GM12892 (cell line): Measurements from ENCODE around the gene DYRK1A.
A peak's percentile ranks its signal among the peaks of the same experiment; 100 is the strongest.

Experiments used
- DNase-seq: peaks from one replicate; pipeline ENCODE4 v3.0.0; 2011; ENCODE audit not compliant: insufficient read length
- FAIRE-seq: peaks from 2 replicates; lab custom pipeline; 2011; peaks lifted over from hg19 to GRCh38; lab: Jason Lieb, UNC
- POLR2A ChIP-seq: IDR thresholded peaks from 2 replicates; pipeline ENCODE4 v1.6.1; 2011; ENCODE audit warnings: low read depth, low read length, control low read depth
- POLR2AphosphoS5 ChIP-seq: IDR thresholded peaks from 2 replicates; pipeline ENCODE4 v1.6.1; 2011; ENCODE audit warnings: low read depth, low read length, control low read depth
- TAF1 ChIP-seq: IDR thresholded peaks from 2 replicates; pipeline ENCODE4 v1.6.1; 2011; ENCODE audit warnings: low read depth, mild to moderate bottlenecking, control low read depth, low read length, borderline replicate concordance

DYRK1A gene

DNA sequence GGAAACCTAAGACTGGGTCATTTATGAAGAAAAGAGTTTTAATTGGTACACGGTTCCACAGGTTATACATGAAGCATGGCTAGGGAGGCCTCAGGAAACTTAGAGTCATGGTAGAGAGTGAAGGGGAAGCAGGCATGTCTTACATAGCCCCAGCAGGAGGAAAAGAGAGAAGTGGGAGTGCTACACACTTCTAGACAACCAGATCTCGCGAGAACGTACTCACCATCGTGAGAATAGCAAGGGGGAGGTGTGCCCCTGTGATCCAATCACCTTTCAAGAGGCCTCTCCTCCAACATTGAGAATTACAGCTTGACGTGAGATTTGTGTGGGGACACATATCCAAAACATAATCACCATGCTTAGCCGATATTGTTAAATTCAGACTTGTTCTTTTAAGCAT, 62.8 kb downstream of the DYRK1A start:
- no peak for TF ChIP-seq TAF1
- no peak for FAIRE-seq
- no peak for DNase-seq

DNA sequence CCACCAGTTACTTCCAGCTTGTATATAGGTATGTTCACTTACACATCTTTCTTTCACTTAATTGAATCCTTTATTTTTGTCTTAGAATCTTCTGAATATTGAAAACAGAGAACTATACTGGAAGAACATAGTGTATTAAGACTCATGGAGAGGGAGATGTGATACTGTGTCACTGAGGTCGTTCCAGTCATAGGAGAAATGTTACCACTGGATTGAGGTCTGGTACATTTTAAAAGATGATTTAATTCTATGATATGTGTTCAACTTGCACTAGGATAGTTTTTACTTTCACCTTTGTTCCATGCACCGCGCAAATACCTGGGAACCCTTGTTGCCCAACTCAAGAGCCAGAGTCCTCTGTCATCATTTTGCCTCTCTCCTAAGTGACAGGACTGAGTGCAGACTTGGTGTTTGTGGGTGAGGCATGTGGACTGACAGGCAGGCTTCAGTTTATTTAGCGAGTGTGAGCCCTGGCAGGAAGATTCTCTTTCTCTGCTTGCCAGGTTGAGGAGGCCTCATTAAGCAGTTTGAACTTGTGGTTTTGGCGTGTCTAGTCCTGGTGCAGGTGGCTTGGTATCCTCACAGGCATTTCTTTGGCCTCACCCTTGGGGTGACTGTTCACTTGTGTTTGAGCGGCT, 63.7 kb downstream of the DYRK1A start:
- DNase-seq (no peak), FAIRE-seq (peak; percentile 27)
- TF ChIP-seq POLR2A, result no peak
- no peak for TF ChIP-seq TAF1
- no peak for TF ChIP-seq POLR2AphosphoS5

DNA sequence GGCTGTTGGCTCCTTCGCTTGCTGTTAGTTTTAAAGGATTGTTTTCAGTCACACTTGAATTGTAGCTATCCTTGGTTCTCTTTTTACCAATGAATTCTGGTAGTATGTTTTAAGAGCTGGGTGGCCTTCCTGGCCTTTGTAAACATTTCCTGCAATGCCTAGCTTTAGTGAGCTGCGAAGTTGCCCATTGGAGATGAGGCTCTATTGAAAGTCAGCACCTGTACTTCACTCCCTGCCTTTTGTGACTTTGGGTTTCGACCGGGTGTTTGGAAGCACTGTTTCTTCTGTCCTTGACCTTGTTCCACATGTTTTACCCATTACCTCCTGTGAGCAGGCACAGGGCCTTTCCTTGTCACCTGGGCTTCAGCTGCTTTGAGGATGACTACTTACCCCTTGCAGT, 64.7 kb downstream of the DYRK1A start:
- no peak for TF ChIP-seq TAF1
- TF ChIP-seq POLR2AphosphoS5, result no peak
- TF ChIP-seq POLR2A, result no peak
- DNase-seq (no peak), FAIRE-seq (peak; percentile 64)

DNA sequence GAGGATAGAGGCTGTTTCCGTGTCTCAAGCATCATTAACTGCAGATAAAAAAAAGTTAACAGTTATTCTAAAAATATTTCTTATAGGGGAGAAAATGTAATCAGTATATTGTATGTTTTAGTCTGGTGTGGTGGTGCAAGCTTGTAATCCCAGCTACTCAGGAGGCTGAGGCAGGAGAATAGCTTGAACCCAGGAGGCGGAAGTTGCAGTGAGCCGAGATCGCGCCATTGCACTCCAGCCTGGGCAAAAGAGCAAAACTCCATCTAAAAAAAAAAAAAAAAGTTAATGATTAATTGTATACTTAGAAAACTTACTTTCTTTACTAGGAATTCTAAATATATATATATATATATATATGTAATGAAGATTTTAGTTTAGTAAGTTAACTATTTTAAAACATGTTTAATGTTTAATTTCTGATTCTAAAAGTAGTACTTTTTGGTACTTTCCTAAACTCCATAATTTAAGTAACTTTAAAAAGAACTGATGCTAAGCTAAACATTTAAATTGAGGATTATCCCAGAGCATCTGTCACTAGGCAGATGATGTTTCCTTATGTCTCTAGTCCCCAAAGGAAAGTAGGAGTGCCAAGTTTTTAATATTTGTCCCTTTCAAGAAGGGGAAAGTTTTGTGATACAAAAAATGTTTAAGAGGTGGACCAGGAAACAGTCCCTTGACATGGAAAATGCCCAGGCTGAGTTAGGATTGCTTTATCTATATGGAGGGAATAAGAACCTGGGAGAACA, 66.3 kb downstream of the DYRK1A start:
- TF ChIP-seq TAF1 (no peak), POLR2A (no peak), POLR2AphosphoS5 (no peak)

DNA sequence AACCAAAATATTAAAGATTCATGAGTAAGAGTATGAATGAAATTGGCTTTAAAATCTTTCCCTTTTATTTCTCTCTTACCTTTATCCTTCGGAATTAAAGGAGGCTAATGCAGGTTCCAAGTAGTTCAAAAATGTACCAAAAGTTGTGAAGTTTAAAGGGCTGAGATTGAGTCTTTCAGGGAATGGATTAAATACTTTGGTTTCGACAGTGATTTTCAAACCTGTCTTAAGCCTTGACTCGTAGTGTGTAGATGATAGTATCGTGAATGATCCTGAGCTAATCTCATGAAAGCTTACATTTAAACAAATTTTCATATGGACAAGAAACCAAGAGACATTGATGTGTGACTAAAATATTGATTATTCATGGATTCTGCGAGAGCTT, 66.9 kb downstream of the DYRK1A start:
- no peak for TF ChIP-seq POLR2AphosphoS5
- TF ChIP-seq TAF1, result no peak
- no peak for TF ChIP-seq POLR2A
- FAIRE-seq, result no peak

More for the DNA sequence above, 66.3 kb downstream of the DYRK1A start:
- FAIRE-seq (no peak), DNase-seq (no peak)

DNA sequence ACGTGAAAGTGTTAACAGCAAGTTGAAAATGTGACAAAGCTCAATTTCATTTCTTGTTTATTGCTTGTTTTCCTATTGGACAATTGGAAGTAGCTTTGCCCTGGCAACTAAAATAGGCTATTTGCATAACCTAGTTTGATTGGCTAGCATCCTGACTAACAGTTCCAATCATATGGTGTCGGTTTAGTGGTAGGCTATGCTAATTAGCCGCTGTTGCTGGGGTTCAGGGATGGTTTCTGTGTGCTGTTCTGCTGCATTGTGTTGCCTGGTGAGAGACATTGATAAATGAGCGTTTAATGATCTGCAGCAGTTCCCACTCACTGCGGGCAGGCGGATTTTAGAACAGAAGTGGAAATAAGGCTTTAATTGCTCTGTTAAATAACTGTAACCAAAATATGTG, 68.5 kb downstream of the DYRK1A start:
- peak; percentile 44 for FAIRE-seq
- TF ChIP-seq POLR2AphosphoS5, result no peak
- no peak for TF ChIP-seq TAF1
- no peak for TF ChIP-seq POLR2A
- no peak for DNase-seq

More for the DNA sequence above, 66.9 kb downstream of the DYRK1A start:
- no peak for DNase-seq

DNA sequence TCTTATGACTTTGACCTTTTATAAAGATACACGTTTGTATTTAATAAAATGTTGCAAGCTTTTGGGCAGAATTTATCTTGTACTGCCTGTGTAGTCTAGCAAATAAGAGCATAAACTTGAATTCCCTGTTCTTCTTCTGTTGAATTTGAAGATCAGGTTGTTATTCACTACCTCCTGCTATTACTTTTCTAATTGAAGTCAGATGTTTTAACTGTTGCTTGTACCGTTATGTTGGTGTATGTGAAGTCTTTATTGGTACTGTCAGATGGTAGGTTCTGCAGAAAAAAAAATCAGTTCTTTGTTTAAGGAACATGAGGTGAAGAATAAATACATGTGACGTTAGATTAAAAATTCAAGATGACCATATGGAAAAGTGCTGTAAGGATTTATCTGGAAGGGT, 69.1 kb downstream of the DYRK1A start:
- TF ChIP-seq TAF1 (no peak), POLR2A (no peak), POLR2AphosphoS5 (no peak)
- no peak for DNase-seq
- FAIRE-seq, result peak; percentile 50

DNA sequence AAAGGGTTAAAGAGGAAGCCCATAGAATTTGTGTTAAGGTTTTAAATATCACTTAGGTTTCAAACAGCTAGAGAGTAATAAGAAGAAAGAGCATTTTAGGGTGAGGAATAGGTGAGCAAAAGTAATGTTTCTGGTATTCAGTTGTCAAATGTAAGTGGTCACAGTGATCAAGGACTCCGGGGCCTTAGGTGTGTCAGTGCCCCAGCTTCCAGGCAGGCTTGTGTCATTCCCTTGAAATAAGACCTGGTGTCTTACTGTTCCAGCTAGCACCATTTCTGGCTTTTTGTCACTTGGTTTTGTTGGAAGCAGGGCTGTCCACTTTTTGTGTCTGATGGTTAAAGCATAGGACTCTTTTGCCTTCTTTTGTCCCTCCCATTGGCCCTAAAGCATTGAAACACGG, 69.6 kb downstream of the DYRK1A start:
- DNase-seq (no peak), FAIRE-seq (no peak)
- no peak for TF ChIP-seq POLR2AphosphoS5
- no peak for TF ChIP-seq POLR2A
- TF ChIP-seq TAF1, result no peak

DNA sequence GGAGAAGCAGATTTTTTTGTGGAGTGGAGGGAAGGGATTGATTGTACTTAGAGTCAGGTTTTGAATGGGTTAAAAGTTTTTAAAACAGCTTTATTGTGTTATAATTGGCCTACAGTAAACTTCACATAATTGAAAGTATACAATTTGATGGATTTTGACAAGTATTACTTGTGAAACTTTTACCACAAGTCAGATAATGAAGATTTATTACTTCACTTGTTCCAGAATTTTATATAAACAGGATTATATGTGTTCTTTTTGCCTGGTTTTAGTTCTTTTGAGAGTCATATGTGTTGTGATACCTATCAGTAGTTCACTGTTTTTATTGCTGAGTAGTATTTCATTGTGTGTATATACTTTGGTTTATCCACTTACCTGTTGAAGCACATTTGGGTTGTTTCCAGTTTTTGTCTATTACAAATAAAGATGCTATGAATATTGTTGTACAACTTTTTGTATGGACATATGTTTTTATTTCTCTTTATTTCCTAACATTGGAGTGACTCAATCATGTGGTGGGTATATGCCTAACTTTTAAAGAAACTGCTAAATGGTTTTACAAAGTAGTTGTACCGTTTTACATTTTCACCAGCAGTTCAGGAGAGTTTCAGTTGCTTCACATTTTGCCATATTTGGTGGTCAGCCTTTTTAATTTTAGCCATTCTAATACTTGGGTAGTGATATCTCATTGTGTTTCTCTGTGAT, 71.0 kb downstream of the DYRK1A start:
- FAIRE-seq (no peak), DNase-seq (no peak)
- TF ChIP-seq POLR2A (no peak), TAF1 (no peak), POLR2AphosphoS5 (no peak)

DNA sequence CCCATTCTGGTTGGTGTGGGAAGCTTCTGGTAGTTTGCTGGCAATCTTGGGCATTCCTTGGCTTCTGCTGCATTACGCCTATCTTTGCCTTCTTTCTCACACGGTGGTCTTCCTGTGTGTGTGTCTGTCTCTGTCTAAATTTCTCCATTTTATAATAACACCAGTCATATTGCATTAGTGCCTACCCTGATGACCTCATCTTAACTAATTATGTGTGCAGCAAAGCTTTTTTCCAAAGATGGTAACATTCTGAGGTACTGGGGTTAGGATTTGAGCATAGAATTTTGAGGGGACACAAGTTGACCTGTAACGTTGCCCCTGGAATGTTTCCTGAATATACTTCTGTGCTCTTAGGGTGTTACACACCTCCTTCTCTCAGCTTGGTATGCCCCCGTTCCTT, 77.1 kb downstream of the DYRK1A start:
- TF ChIP-seq POLR2AphosphoS5 (no peak), POLR2A (no peak), TAF1 (no peak)
- FAIRE-seq (no peak), DNase-seq (no peak)

DNA sequence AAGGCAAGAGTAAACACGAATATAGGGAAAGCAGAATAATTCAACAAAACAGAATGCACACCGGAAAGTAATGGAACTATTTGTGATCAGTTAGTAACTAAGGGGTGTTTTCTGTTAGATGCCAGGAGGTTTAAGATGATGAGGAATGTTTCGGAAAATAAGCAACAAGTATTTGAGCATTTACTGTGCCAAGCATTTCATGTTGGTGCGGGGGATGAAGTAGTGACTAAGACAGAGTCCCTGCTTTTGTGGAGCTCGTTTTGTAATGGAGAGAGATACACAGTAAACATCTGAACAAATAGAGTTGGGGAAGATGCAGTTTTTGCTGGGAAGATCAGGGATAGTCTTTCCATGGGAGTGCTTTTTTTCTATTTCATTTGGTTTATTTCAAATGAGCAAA, 78.7 kb downstream of the DYRK1A start:
- no peak for DNase-seq
- TF ChIP-seq POLR2A (no peak), TAF1 (no peak), POLR2AphosphoS5 (no peak)
- no peak for FAIRE-seq

DNA sequence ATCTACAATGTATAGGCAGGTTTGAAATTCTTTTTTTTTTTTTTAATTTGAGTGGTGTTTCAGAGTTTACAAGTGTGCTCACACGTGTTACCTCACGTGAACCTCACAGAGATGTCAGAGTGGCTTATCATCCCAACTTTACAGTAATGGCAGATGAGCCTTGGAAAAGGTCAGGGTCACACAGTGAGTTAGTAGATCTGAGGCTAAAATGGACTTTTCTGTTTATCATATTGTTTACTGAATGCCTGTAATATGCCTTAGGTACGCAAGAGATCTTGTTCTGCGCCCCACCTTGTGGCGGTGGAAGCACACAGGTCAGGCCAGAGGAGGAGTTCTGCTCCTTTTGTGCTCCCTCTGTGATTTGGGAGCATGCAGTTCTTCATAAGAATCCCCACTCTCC, 80.0 kb downstream of the DYRK1A start:
- FAIRE-seq (no peak), DNase-seq (no peak)
- TF ChIP-seq TAF1, result no peak
- TF ChIP-seq POLR2A, result no peak
- TF ChIP-seq POLR2AphosphoS5, result no peak
